ENCODE data around the gene COMT.

GRCh38 chr22:19912271-19912999 is 29.1 kb upstream of the COMT start:
- no peak for TF ChIP-seq CTCF (IDR thresholded peaks at IDR 0.05)
- no peak for TF ChIP-seq POLR2A (IDR thresholded peaks at IDR 0.05)

Data from upper lobe of left lung (tissue), 4 donors.